Osteoblast (primary cell): ENCODE measurements around the gene MAP3K7CL. TPM values are rescaled to one million over a fixed set of nuclear protein-coding genes. Genes with fewer than 3 reads are reported as not detected.

Source experiments
- DNase-seq: peaks from one replicate; pipeline ENCODE4 v3.0.0; 2011; ENCODE audit warnings: low spot score, mixed read lengths; ENCODE audit not compliant: insufficient read length; ENCODE audit errors: missing footprints
- H2AFZ ChIP-seq: 2 replicates; pipeline ENCODE4 v1.6.0; 2011; ENCODE audit warnings: mild to moderate bottlenecking, low read length
- H3K27ac ChIP-seq: 2 replicates; pipeline ENCODE4 v1.5.1; 2011; ENCODE audit warnings: mild to moderate bottlenecking, low read depth, low read length, moderate library complexity
- H3K27me3 ChIP-seq: 2 replicates; pipeline ENCODE4 v1.6.0; 2012; ENCODE audit warnings: mild to moderate bottlenecking, control low read depth, inconsistent platforms, low read length, moderate library complexity; ENCODE audit not compliant: insufficient read depth
- H3K36me3 ChIP-seq: 2 replicates; pipeline ENCODE4 v1.5.1; 2011; ENCODE audit warnings: mild to moderate bottlenecking, low read length, control low read depth, moderate library complexity; ENCODE audit not compliant: insufficient read depth
- H3K4me1 ChIP-seq: 2 replicates; pipeline ENCODE4 v1.5.1; 2011; ENCODE audit warnings: mild to moderate bottlenecking, low read length, control low read depth, moderate library complexity; ENCODE audit not compliant: insufficient read depth
- H3K4me2 ChIP-seq: 2 replicates; pipeline ENCODE4 v1.6.0; 2011; ENCODE audit warnings: mild to moderate bottlenecking, low read length; ENCODE audit not compliant: insufficient read depth
- H3K4me3 ChIP-seq: fragments of 200-600 bp; sonication (generic); 3 replicates; pipeline ENCODE4 v1.5.1; 2012; ENCODE audit warnings: mild to moderate bottlenecking, low read length, inconsistent platforms; ENCODE audit not compliant: insufficient read depth
- H3K79me2 ChIP-seq: 2 replicates; pipeline ENCODE4 v1.6.0; 2012; ENCODE audit warnings: mild to moderate bottlenecking, low read length, control low read depth, inconsistent platforms; ENCODE audit not compliant: insufficient read depth
- H3K9me3 ChIP-seq: 2 replicates; pipeline ENCODE4 v1.5.1; 2011; ENCODE audit warnings: low read depth, low read length, control low read depth
- H4K20me1 ChIP-seq: 2 replicates; pipeline ENCODE4 v1.6.0; 2012; ENCODE audit warnings: mild to moderate bottlenecking, low read length, control low read depth; ENCODE audit not compliant: insufficient read depth
- total RNA-seq: library from RNA; depleted of rRNA; stranded (reverse); fragments of >200 nt; gene quantifications from 2 replicates; pipeline ENCODE4 v1.2.3, GENCODE V29; 2012
- TF ChIP-seq, protein P1 (sequence below): IDR thresholded peaks from 2 replicates; pipeline ENCODE4 v1.5.1; 2011; ENCODE audit warnings: mild to moderate bottlenecking, low read depth, low read length, moderate library complexity; ENCODE audit errors: extremely low read depth

MAP3K7CL gene
- total RNA-seq, 1 donor, result 19.9 TPM

- TF ChIP-seq, protein P1, sequence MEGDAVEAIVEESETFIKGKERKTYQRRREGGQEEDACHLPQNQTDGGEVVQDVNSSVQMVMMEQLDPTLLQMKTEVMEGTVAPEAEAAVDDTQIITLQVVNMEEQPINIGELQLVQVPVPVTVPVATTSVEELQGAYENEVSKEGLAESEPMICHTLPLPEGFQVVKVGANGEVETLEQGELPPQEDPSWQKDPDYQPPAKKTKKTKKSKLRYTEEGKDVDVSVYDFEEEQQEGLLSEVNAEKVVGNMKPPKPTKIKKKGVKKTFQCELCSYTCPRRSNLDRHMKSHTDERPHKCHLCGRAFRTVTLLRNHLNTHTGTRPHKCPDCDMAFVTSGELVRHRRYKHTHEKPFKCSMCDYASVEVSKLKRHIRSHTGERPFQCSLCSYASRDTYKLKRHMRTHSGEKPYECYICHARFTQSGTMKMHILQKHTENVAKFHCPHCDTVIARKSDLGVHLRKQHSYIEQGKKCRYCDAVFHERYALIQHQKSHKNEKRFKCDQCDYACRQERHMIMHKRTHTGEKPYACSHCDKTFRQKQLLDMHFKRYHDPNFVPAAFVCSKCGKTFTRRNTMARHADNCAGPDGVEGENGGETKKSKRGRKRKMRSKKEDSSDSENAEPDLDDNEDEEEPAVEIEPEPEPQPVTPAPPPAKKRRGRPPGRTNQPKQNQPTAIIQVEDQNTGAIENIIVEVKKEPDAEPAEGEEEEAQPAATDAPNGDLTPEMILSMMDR, result no peak
- no peaks in the 10 kb centered on the region for H3K79me2 ChIP-seq
- H3K36me3 ChIP-seq, result no peaks in the 10 kb centered on the region
- H3K9me3 ChIP-seq, result no peaks in the 10 kb centered on the region
- no peaks in the 10 kb centered on the region for H3K27me3 ChIP-seq
- no peak overlapping the region for H3K4me3 ChIP-seq
- H3K4me1 ChIP-seq, result peaks cover 10% of the 10 kb centered on the region
- no peak overlapping the region for H2AFZ ChIP-seq
- DNase-seq, result no peak
- no peaks in the 10 kb centered on the region for H4K20me1 ChIP-seq
- H3K27ac ChIP-seq, result no peak overlapping the region
- H3K4me2 ChIP-seq, result no peak overlapping the region
Observed at GRCh38 chr21:29124645-29125044, 5.8 kb upstream of the MAP3K7CL start.

GRCh38 chr21:29125191-29125590, 5.3 kb upstream of the MAP3K7CL start:
- Histone ChIP-seq H3K4me1 (peaks cover 14% of the 10 kb centered on the region), H3K27me3 (no peaks in the 10 kb centered on the region), H3K9me3 (no peaks in the 10 kb centered on the region), H3K27ac (no peak overlapping the region), H2AFZ (no peak overlapping the region), H3K36me3 (no peaks in the 10 kb centered on the region), H3K4me2 (no peak overlapping the region), H3K79me2 (no peaks in the 10 kb centered on the region), H4K20me1 (no peaks in the 10 kb centered on the region), H3K4me3 (no peak overlapping the region)
- no peak for DNase-seq
- TF ChIP-seq, protein P1, result no peak

DNA sequence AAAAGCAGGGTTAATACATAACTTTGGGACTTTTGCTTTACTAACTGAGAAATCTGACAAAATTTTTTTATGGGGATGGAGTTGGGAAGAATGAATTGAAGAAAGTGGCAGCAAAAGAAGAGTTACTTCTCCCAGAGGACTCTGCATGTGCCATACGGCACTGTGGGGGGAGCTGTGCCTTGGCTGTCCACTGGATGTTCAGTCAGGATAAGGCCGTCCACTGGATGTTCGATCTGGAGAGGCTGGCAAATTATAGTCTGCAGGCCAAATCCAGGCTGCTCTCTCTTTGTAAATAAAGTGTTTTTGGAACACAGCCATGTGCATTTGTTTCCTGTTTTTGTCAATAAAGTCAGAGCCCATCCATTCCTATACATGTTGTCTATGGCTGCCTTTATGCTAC, 4.5 kb upstream of the MAP3K7CL start:
- no peak overlapping the region for H3K4me3 ChIP-seq
- H3K36me3 ChIP-seq, result no peaks in the 10 kb centered on the region
- TF ChIP-seq, protein P1, result no peak
- no peaks in the 10 kb centered on the region for H3K9me3 ChIP-seq
- no peak overlapping the region for H3K27ac ChIP-seq
- H3K4me1 ChIP-seq, result peaks cover 19% of the 10 kb centered on the region
- no peaks in the 10 kb centered on the region for H4K20me1 ChIP-seq
- H2AFZ ChIP-seq, result no peak overlapping the region
- no peaks in the 10 kb centered on the region for H3K27me3 ChIP-seq
- DNase-seq, result no peak
- no peak overlapping the region for H3K4me2 ChIP-seq
- no peaks in the 10 kb centered on the region for H3K79me2 ChIP-seq

GRCh38 chr21:29133241-29133640, 2.8 kb downstream of the MAP3K7CL start:
- no peaks in the 10 kb centered on the region for H3K9me3 ChIP-seq
- TF ChIP-seq, protein P1, result no peak
- no peak overlapping the region for H3K4me2 ChIP-seq
- peaks cover 18% of the 10 kb centered on the region for H3K4me1 ChIP-seq
- no peaks in the 10 kb centered on the region for H4K20me1 ChIP-seq
- no peaks in the 10 kb centered on the region for H3K27me3 ChIP-seq
- H3K4me3 ChIP-seq, result no peak overlapping the region
- no peak overlapping the region for H3K27ac ChIP-seq
- peaks cover 10% of the 10 kb centered on the region for H3K36me3 ChIP-seq
- DNase-seq, result no peak
- H3K79me2 ChIP-seq, result no peaks in the 10 kb centered on the region
- H2AFZ ChIP-seq, result no peak overlapping the region
